Duodenal mucosa (tissue), 2 donors: Measurements from ENCODE around the gene CAPZB.

Source experiments
- H3K27ac ChIP-seq: one replicate; pipeline ENCODE4 v1.7.0; 2013; ENCODE audit warnings: low read depth, low read length
- H3K27me3 ChIP-seq, 2 donors: one replicate each; pipeline ENCODE4 v1.7.0; 2013; ENCODE audit warnings: low read length in 2 of 2, control low read depth in 1 of 2; ENCODE audit not compliant: insufficient read depth in 2 of 2, control insufficient read depth in 1 of 2
- H3K36me3 ChIP-seq, 2 donors: one replicate each; pipeline ENCODE4 v1.7.0; 2013; ENCODE audit warnings: low read length in 2 of 2, control low read depth in 1 of 2; ENCODE audit not compliant: insufficient read depth in 2 of 2, control insufficient read depth in 1 of 2
- H3K4me1 ChIP-seq, 2 donors: one replicate each; pipeline ENCODE4 v1.7.0; 2013; ENCODE audit warnings: low read length in 2 of 2, control low read depth in 1 of 2; ENCODE audit not compliant: insufficient read depth in 2 of 2, control insufficient read depth in 1 of 2
- H3K4me3 ChIP-seq, 2 donors: one replicate each; pipeline ENCODE4 v1.7.0; 2013; ENCODE audit warnings: low read length in 2 of 2, low read depth in 1 of 2
- H3K9ac ChIP-seq, 2 donors: one replicate each; pipeline ENCODE4 v1.7.0; 2013; ENCODE audit warnings: low read length in 2 of 2, low read depth in 1 of 2
- H3K9me3 ChIP-seq, 2 donors: one replicate each; pipeline ENCODE4 v1.7.0; 2013; ENCODE audit warnings: low read length in 2 of 2, control low read depth in 1 of 2; ENCODE audit not compliant: control insufficient read depth in 1 of 2

CAPZB gene

GRCh38 chr1:19363536-19364152 lies 121.7 kb downstream of the CAPZB start:
- H3K4me3 ChIP-seq, result no peak overlapping the region
- peak overlapping the region; percentile 13 for H3K27ac ChIP-seq
- H3K9ac ChIP-seq, result no peak overlapping the region
- no peaks in the 10 kb centered on the region for H3K27me3 ChIP-seq
- H3K9me3 ChIP-seq, result no peaks in the 10 kb centered on the region
- peaks cover 14 to 29% of the 10 kb centered on the region in 2 donors for H3K4me1 ChIP-seq
- peaks cover 12 to 29% of the 10 kb centered on the region in 2 donors for H3K36me3 ChIP-seq

GRCh38 chr1:19361611-19362147 lies 123.7 kb downstream of the CAPZB start:
- no peaks in the 10 kb centered on the region for H3K27me3 ChIP-seq
- H3K9me3 ChIP-seq, result no peaks in the 10 kb centered on the region
- peaks cover 11 to 40% of the 10 kb centered on the region in 2 donors for H3K36me3 ChIP-seq
- no peak overlapping the region for H3K27ac ChIP-seq
- no peak overlapping the region for H3K9ac ChIP-seq
- H3K4me3 ChIP-seq, result no peak overlapping the region
- H3K4me1 ChIP-seq, result peaks cover 7 to 23% of the 10 kb centered on the region in 2 donors

- Histone ChIP-seq H3K27ac (no peak overlapping the region), H3K27me3 (no peaks in the 10 kb centered on the region), H3K4me1 (peaks cover 7 to 23% of the 10 kb centered on the region in 2 donors), H3K9me3 (no peaks in the 10 kb centered on the region), H3K36me3 (peaks cover 17 to 46% of the 10 kb centered on the region in 2 donors), H3K4me3 (no peak overlapping the region), H3K9ac (no peak overlapping the region)
Measured at GRCh38 chr1:19360843-19361610, 124.3 kb downstream of the CAPZB start.

GRCh38 chr1:19360432-19360831 lies 124.9 kb downstream of the CAPZB start:
- Histone ChIP-seq H3K4me3 (no peak overlapping the region), H3K9me3 (no peaks in the 10 kb centered on the region), H3K36me3 (peaks cover 23 to 52% of the 10 kb centered on the region in 2 donors), H3K4me1 (peaks cover 7 to 23% of the 10 kb centered on the region in 2 donors), H3K9ac (no peak overlapping the region), H3K27ac (no peak overlapping the region), H3K27me3 (no peaks in the 10 kb centered on the region)

GRCh38 chr1:19360016-19360415 lies 125.3 kb downstream of the CAPZB start:
- peaks cover 25 to 51% of the 10 kb centered on the region in 2 donors for H3K36me3 ChIP-seq
- no peak overlapping the region for H3K27ac ChIP-seq
- H3K9me3 ChIP-seq, result no peaks in the 10 kb centered on the region
- no peak overlapping the region for H3K9ac ChIP-seq
- peaks cover 7 to 23% of the 10 kb centered on the region in 2 donors for H3K4me1 ChIP-seq
- no peaks in the 10 kb centered on the region for H3K27me3 ChIP-seq
- no peak overlapping the region for H3K4me3 ChIP-seq

GRCh38 chr1:19359357-19359756 lies 126.0 kb downstream of the CAPZB start:
- H3K27ac ChIP-seq, result no peak overlapping the region
- H3K4me1 ChIP-seq, result peaks cover 4 to 19% of the 10 kb centered on the region in 2 donors
- peaks cover 32 to 56% of the 10 kb centered on the region in 2 donors for H3K36me3 ChIP-seq
- H3K27me3 ChIP-seq, result no peaks in the 10 kb centered on the region
- peak overlapping the region in 1 of 2 donors; percentile 18 for H3K9ac ChIP-seq
- no peaks in the 10 kb centered on the region for H3K9me3 ChIP-seq
- no peak overlapping the region for H3K4me3 ChIP-seq

GRCh38 chr1:19358710-19359109 lies 126.6 kb downstream of the CAPZB start:
- Histone ChIP-seq H3K9me3 (no peaks in the 10 kb centered on the region), H3K27me3 (no peaks in the 10 kb centered on the region), H3K4me1 (peaks cover 0 to 13% of the 10 kb centered on the region in 2 donors), H3K9ac (no peak overlapping the region), H3K27ac (no peak overlapping the region), H3K4me3 (no peak overlapping the region), H3K36me3 (peaks cover 33 to 62% of the 10 kb centered on the region in 2 donors)

GRCh38 chr1:19357299-19357986 lies 127.9 kb downstream of the CAPZB start:
- H3K27me3 ChIP-seq, result no peaks in the 10 kb centered on the region
- no peak overlapping the region for H3K9ac ChIP-seq
- H3K27ac ChIP-seq, result no peak overlapping the region
- H3K4me3 ChIP-seq, result no peak overlapping the region
- H3K9me3 ChIP-seq, result no peaks in the 10 kb centered on the region
- H3K4me1 ChIP-seq, result peaks cover 0 to 7% of the 10 kb centered on the region in 2 donors
- peaks cover 42 to 63% of the 10 kb centered on the region in 2 donors for H3K36me3 ChIP-seq

GRCh38 chr1:19356266-19356665 lies 129.1 kb downstream of the CAPZB start:
- Histone ChIP-seq H3K4me3 (no peak overlapping the region), H3K27ac (no peak overlapping the region), H3K9me3 (no peaks in the 10 kb centered on the region), H3K4me1 (peaks cover 0 to 7% of the 10 kb centered on the region in 2 donors), H3K27me3 (no peaks in the 10 kb centered on the region), H3K36me3 (peaks cover 53 to 75% of the 10 kb centered on the region in 2 donors), H3K9ac (no peak overlapping the region)
